ENCODE measurements around the gene MCOLN1.

- TF ChIP-seq CTCF (conservative IDR thresholded peaks at IDR 0.05; ENCODE audit: low read depth, low read length) (no peak), EZH2 (IDR thresholded peaks at IDR 0.05; ENCODE audit: borderline replicate concordance, low read depth, low read length, poor library complexity, severe bottlenecking) (no peak)
Measured at GRCh38 chr19:7528522-7529245, 6.3 kb downstream of the MCOLN1 start.

All from A673 (cell line).